Right atrium auricular region (tissue), 2 donors: ENCODE measurements around the gene NR6A1. TPM values are rescaled to one million over a fixed set of nuclear protein-coding genes. Genes with fewer than 3 reads are reported as not detected.

Source experiments
- DNase-seq: peaks from one replicate; pipeline ENCODE4 v3.0.0-alpha.2; 2019; ENCODE audit warnings: low spot score
- H3K27ac ChIP-seq, 2 donors: fragments of 200-600 bp; sonication (generic); 1 replicate in 1 of 2; 2 replicates in 1 of 2; pipeline ENCODE4 v1.5.1; 2016 to 2019
- H3K27me3 ChIP-seq, 2 donors: fragments of 200-600 bp; sonication (generic); one replicate each; pipeline versions ENCODE4 v1.5.1 to v1.6.0; 2017 to 2019
- H3K36me3 ChIP-seq: fragments of 200-600 bp; sonication (generic); one replicate; pipeline ENCODE4 v1.5.1; 2016
- H3K4me1 ChIP-seq, 2 donors: fragments of 200-600 bp; sonication (generic); one replicate each; pipeline versions ENCODE4 v1.5.1 to v1.6.0; 2017 to 2019
- H3K4me3 ChIP-seq, 2 donors: fragments of 200-600 bp; sonication (generic); 1 replicate in 1 of 2; 2 replicates in 1 of 2; pipeline ENCODE4 v1.5.1; 2017 to 2019; ENCODE audit warnings: mild to moderate bottlenecking in 1 of 2, moderate library complexity in 1 of 2
- H3K9me3 ChIP-seq, 2 donors: fragments of 200-600 bp; sonication (generic); one replicate each; pipeline ENCODE4 v1.5.1; 2019
- total RNA-seq, 2 donors: library from RNA; depleted of rRNA; stranded (reverse); fragments of >200 nt; gene quantifications; one replicate each; pipeline ENCODE4 v1.1.0, GENCODE V29; 2016
- TF ChIP-seq, protein P1 (sequence below), 2 donors: fragments of 200-600 bp; sonication (generic); IDR thresholded peaks; one replicate each; pipeline ENCODE4 v1.5.1; 2019; ENCODE audit warnings: antibody characterized with exemption in 2 of 2

The NR6A1 gene
- total RNA-seq, 2 donors from 2014 or later, result 1.9 to 2.6 TPM

DNA sequence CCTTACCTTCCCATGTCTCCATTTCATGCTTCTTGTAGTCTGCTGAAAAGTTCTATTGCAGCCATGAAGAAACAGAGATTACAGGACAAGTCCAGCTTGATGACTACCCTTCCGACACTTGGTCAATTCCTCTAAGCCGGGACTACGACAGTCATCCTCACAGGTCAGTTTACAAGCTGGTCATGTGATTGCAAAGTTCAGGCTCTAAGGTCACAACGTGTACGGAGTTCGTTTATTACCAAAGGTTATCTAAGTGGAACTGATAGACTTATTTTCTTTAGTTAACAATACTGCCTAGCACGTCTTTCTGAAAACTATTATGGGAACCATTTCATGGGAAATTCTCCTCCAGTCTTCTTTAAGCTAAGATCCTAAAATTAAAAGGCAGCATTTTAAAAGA, 175.4 kb downstream of the NR6A1 start:
- H3K4me3 ChIP-seq, result no peak overlapping the region
- peaks cover 0 to 6% of the 10 kb centered on the region in 2 donors for H3K4me1 ChIP-seq
- H3K36me3 ChIP-seq, result no peaks in the 10 kb centered on the region
- no peak overlapping the region for H3K27ac ChIP-seq
- TF ChIP-seq, protein P1, sequence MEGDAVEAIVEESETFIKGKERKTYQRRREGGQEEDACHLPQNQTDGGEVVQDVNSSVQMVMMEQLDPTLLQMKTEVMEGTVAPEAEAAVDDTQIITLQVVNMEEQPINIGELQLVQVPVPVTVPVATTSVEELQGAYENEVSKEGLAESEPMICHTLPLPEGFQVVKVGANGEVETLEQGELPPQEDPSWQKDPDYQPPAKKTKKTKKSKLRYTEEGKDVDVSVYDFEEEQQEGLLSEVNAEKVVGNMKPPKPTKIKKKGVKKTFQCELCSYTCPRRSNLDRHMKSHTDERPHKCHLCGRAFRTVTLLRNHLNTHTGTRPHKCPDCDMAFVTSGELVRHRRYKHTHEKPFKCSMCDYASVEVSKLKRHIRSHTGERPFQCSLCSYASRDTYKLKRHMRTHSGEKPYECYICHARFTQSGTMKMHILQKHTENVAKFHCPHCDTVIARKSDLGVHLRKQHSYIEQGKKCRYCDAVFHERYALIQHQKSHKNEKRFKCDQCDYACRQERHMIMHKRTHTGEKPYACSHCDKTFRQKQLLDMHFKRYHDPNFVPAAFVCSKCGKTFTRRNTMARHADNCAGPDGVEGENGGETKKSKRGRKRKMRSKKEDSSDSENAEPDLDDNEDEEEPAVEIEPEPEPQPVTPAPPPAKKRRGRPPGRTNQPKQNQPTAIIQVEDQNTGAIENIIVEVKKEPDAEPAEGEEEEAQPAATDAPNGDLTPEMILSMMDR (IDR thresholded peaks at IDR 0.05), result no peak
- no peaks in the 10 kb centered on the region for H3K27me3 ChIP-seq
- DNase-seq, result no peak
- H3K9me3 ChIP-seq, result no peaks in the 10 kb centered on the region

DNA sequence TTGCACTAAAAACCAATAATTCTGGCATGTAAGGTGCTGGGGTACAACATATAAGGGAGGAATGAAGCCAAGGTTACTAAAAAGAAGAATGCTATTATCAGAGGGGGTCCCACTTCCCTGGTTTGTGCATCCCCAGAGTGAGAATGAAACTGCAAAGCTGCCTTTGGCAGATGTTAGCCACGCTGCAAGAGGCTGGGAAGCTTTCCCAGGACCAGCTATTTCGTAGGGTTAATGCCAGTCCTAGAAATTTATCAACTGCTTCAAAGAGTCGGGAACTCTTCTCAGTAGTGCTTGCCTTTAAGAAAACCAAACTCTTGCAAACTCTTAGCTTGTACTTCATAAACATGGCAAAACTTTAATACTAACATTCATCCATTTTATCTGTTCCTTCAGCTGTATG, 176.4 kb downstream of the NR6A1 start:
- H3K9me3 ChIP-seq, result no peaks in the 10 kb centered on the region
- DNase-seq, result no peak
- TF ChIP-seq, protein P1 (IDR thresholded peaks at IDR 0.05), result no peak
- peaks cover 0 to 6% of the 10 kb centered on the region in 2 donors for H3K4me1 ChIP-seq
- no peaks in the 10 kb centered on the region for H3K27me3 ChIP-seq
- H3K36me3 ChIP-seq, result no peaks in the 10 kb centered on the region
- H3K4me3 ChIP-seq, result no peak overlapping the region
- H3K27ac ChIP-seq, result no peak overlapping the region

DNA sequence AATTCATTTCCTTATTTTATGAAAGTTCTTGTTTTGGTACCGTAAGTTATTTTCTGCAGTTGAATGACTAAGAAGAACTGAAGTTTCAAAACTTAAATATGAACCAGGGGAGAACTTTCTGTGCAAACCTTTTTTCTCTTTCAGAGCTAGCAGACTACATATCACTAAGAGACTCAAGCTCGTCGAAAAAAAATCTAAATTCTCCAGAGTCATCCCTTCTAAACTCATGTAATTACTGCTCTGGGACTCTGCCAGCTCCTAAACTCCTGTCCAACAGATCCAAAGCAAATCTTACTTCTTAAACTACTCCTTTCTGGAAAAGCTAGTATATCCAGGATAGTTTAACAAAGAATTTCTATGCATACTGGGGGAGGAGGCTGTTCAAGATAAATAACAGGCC, 176.9 kb downstream of the NR6A1 start:
- Histone ChIP-seq H3K36me3 (no peaks in the 10 kb centered on the region), H3K4me1 (peaks cover 0 to 6% of the 10 kb centered on the region in 2 donors), H3K9me3 (no peaks in the 10 kb centered on the region), H3K27ac (no peak overlapping the region), H3K27me3 (no peaks in the 10 kb centered on the region), H3K4me3 (no peak overlapping the region)
- TF ChIP-seq, protein P1 (IDR thresholded peaks at IDR 0.05), result no peak
- DNase-seq, result no peak

DNA sequence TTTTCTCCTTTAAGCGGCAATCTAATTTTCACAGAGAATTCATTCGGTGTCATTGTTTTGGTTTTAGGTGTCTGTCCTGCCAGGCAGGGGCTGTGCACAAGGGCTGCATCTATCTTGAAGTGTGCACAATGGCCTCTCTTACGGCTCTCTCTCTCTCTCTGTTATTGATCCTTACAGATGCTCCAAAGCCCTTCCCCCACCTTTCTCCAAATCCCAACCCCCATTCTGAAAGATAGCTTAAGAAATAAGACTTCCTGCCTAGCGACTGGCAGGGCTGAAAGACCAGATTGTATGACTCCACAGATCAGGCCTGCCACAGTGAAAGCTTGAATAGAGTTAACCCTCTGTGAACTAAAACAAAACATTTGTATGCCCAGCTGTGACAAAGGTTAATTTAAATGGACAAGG, 177.5 kb downstream of the NR6A1 start:
- no peak overlapping the region for H3K4me3 ChIP-seq
- H3K9me3 ChIP-seq, result no peaks in the 10 kb centered on the region
- no peaks in the 10 kb centered on the region for H3K36me3 ChIP-seq
- no peak overlapping the region for H3K27ac ChIP-seq
- H3K27me3 ChIP-seq, result no peaks in the 10 kb centered on the region
- no peak for DNase-seq
- TF ChIP-seq, protein P1 (IDR thresholded peaks at IDR 0.05), result no peak
- peaks cover 0 to 6% of the 10 kb centered on the region in 2 donors for H3K4me1 ChIP-seq

DNA sequence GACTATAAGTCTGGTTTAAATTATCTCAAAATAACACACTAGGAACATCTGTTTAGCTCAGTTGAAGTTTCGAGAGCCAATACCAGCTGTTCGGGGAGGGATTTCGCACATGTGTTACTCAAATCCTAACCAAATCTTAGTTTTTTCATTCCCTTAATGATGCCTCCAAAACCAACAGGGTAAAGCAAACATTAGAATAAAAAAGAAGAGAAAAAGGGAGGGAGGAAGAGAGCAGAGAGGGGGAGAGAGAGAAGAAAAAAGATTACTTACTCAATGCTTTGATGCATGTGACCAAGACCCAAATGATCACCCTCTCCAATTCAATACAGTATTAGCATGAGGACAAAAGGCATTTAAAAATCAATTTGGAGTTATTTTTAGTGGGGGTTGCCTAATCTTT, 177.9 kb downstream of the NR6A1 start:
- peaks cover 0 to 6% of the 10 kb centered on the region in 2 donors for H3K4me1 ChIP-seq
- H3K27ac ChIP-seq, result no peak overlapping the region
- H3K36me3 ChIP-seq, result no peaks in the 10 kb centered on the region
- no peaks in the 10 kb centered on the region for H3K9me3 ChIP-seq
- TF ChIP-seq, protein P1 (IDR thresholded peaks at IDR 0.05), result no peak
- DNase-seq, result no peak
- no peaks in the 10 kb centered on the region for H3K27me3 ChIP-seq
- no peak overlapping the region for H3K4me3 ChIP-seq

DNA sequence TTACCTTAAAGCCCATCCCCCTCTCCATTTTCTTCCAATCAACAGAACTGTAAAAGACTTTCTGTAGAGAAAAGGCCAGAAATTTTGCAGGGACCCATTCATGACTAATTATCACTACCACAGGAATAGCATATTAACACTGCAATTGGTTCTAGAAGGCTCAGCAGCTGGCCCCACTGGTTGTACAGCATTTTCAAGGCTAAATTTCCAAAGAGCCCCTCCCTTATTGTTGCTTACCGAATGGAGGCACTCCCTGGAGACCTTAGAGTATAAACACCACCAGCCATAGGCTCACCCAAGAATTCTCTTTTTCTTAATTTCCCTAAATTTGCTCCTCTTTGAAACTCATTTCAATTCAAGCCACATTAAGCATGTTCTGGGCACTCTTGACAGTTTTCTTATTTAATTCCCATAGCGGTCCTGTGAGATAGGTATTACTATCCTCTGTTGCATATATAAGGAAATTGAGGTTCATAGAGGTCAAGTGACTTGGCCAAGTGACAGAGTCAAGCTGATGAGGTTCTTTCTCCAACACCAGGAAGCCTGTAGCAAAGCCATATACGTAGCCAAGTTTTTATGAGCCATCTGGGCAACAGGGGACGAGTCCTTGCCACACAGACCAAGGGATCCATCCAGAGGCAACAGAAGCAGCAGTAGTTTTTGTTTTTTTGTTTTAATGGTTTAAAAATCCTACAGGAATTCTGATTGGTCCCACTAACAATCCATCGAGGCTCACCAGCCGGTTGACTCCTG, 180.0 kb downstream of the NR6A1 start:
- no peaks in the 10 kb centered on the region for H3K36me3 ChIP-seq
- no peak overlapping the region for H3K4me3 ChIP-seq
- TF ChIP-seq, protein P1 (IDR thresholded peaks at IDR 0.05), result no peak
- H3K27ac ChIP-seq, result no peak overlapping the region
- DNase-seq, result no peak
- H3K4me1 ChIP-seq, result peaks cover 0 to 6% of the 10 kb centered on the region in 2 donors
- no peaks in the 10 kb centered on the region for H3K9me3 ChIP-seq
- H3K27me3 ChIP-seq, result no peaks in the 10 kb centered on the region
